22Rv1 (cell line): ENCODE measurements around the gene MMS19.

Experiments used
- ZFX ChIP-seq: fragments of 450-650 bp; IDR thresholded peaks from 2 replicates; pipeline ENCODE4 v1.6.1; 2017; ENCODE audit warnings: antibody characterized with exemption, borderline replicate concordance
- TF ChIP-seq, protein P1 (sequence below): fragments of 450-650 bp; IDR thresholded peaks from 2 replicates; pipeline ENCODE4 v1.5.1; 2017; ENCODE audit warnings: mild to moderate bottlenecking

DNA sequence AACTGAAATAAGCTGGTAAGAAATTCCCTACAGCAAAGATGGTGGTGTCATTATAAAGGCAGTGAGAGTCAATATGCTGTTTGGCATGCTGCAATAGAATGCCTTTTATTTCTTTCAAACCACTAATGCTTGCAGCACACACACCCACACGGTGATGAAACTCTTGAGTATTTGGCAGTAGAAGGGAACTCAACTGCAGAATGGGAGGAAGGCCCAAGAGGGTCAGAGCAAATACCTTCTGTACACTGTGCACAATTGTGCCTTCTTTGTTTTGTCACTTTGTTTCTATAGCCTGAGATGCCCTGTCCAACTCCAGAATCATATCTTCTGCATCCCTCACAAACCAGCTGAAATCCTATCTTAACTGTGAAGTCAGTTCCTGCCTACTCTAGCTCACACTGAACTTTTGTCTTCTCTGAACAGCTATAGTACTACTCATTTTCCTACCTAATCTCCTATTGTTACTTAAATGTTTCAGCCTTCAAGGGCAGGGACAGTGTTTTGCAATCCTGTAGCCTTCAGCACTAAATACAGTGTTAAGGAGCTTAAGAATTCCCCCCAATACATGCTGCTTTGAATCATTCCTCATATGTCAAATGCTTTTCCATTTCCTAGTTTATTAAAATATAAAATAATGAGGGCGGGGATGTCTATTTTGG, 22.2 kb downstream of the MMS19 start:
- TF ChIP-seq, protein P1, sequence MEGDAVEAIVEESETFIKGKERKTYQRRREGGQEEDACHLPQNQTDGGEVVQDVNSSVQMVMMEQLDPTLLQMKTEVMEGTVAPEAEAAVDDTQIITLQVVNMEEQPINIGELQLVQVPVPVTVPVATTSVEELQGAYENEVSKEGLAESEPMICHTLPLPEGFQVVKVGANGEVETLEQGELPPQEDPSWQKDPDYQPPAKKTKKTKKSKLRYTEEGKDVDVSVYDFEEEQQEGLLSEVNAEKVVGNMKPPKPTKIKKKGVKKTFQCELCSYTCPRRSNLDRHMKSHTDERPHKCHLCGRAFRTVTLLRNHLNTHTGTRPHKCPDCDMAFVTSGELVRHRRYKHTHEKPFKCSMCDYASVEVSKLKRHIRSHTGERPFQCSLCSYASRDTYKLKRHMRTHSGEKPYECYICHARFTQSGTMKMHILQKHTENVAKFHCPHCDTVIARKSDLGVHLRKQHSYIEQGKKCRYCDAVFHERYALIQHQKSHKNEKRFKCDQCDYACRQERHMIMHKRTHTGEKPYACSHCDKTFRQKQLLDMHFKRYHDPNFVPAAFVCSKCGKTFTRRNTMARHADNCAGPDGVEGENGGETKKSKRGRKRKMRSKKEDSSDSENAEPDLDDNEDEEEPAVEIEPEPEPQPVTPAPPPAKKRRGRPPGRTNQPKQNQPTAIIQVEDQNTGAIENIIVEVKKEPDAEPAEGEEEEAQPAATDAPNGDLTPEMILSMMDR = no peak
- no peak for TF ChIP-seq ZFX
